GM06990 (cell line): ENCODE results near the gene PTH1R.

Source experiments
- DNase-seq: peaks from one replicate; pipeline ENCODE4 v3.0.0-alpha.2; 2011; ENCODE audit not compliant: insufficient read length; ENCODE audit errors: extremely low read depth
- H3K27me3 ChIP-seq: replicated peaks from 2 replicates; pipeline ENCODE4 v1.6.0; 2011; ENCODE audit warnings: low read length; ENCODE audit not compliant: control insufficient read depth, insufficient read depth
- H3K36me3 ChIP-seq: 2 replicates; pipeline ENCODE4 v1.5.1; 2011; ENCODE audit warnings: low read length; ENCODE audit not compliant: control insufficient read depth, insufficient read depth
- H3K4me3 ChIP-seq: replicated peaks from 2 replicates; pipeline ENCODE4 v1.5.1; 2011; ENCODE audit warnings: low read depth, mild to moderate bottlenecking, control low read depth, low read length
- CTCF ChIP-seq: IDR thresholded peaks from 2 replicates; pipeline ENCODE4 v1.5.1; 2011; ENCODE audit warnings: low read length, control low read depth, mild to moderate bottlenecking, inconsistent platforms; ENCODE audit not compliant: insufficient read depth, poor library complexity, severe bottlenecking

The PTH1R gene

GRCh38 chr3:46931631-46932331, 54.3 kb downstream of the PTH1R start:
- TF ChIP-seq CTCF, result no peak
- no peak overlapping the region for H3K4me3 ChIP-seq
- peaks cover 13% of the 10 kb centered on the region for H3K36me3 ChIP-seq
- no peak for DNase-seq
- H3K27me3 ChIP-seq, result no peaks in the 10 kb centered on the region

GRCh38 chr3:46932455-46933225, 55.1 kb downstream of the PTH1R start:
- Histone ChIP-seq H3K36me3 (peaks cover 20% of the 10 kb centered on the region), H3K4me3 (no peak overlapping the region)

GRCh38 chr3:46933261-46933660, 55.7 kb downstream of the PTH1R start:
- no peaks in the 10 kb centered on the region for H3K27me3 ChIP-seq
- no peak for DNase-seq
- TF ChIP-seq CTCF, result no peak
- H3K4me3 ChIP-seq, result no peak overlapping the region
- peaks cover 20% of the 10 kb centered on the region for H3K36me3 ChIP-seq

More at GRCh38 chr3:46932455-46933225, 55.1 kb downstream of the PTH1R start:
- peak; percentile 33 for TF ChIP-seq CTCF
- no peak for DNase-seq
- no peaks in the 10 kb centered on the region for H3K27me3 ChIP-seq

GRCh38 chr3:46934072-46934471, 56.6 kb downstream of the PTH1R start:
- no peak for DNase-seq
- H3K27me3 ChIP-seq, result no peaks in the 10 kb centered on the region
- no peak overlapping the region for H3K4me3 ChIP-seq
- TF ChIP-seq CTCF, result no peak
- peaks cover 21% of the 10 kb centered on the region for H3K36me3 ChIP-seq

GRCh38 chr3:46934498-46935167, 57.1 kb downstream of the PTH1R start:
- TF ChIP-seq CTCF, result no peak
- Histone ChIP-seq H3K4me3 (no peak overlapping the region), H3K27me3 (no peaks in the 10 kb centered on the region), H3K36me3 (peaks cover 21% of the 10 kb centered on the region)
- DNase-seq, result no peak
